Stimulated activated memory B cell treated with anti-CD40 and anti-IgM and Interleukin-4, amounts not matched to agents 10 μg/mL and 1 μg/mL and 100 μg/mL, for 72 hours (primary cell): ENCODE data around the gene FAM13A.

Experiments used
- ATAC-seq: fragments of 150-1000 bp; cut with Tn5 transposase; 2 replicates; pipeline ENCODE4 v1.10.0; 2021
- H3K27ac Mint-ChIP-seq: one replicate; pipeline ENCODE4 v1.8.0; 2022; ENCODE audit warnings: mild to moderate bottlenecking, mixed read lengths
- H3K27me3 Mint-ChIP-seq: one replicate; pipeline ENCODE4 v1.8.0; 2022; ENCODE audit warnings: mixed read lengths
- H3K36me3 Mint-ChIP-seq: one replicate; pipeline ENCODE4 v1.8.0; 2022; ENCODE audit warnings: mixed read lengths
- H3K4me1 Mint-ChIP-seq: one replicate; pipeline ENCODE4 v1.8.0; 2022; ENCODE audit warnings: mixed read lengths
- H3K4me3 Mint-ChIP-seq: one replicate; pipeline ENCODE4 v1.8.0; 2022; ENCODE audit warnings: mild to moderate bottlenecking, moderate library complexity, mixed read lengths
- H3K9me3 Mint-ChIP-seq: one replicate; pipeline ENCODE4 v1.8.0; 2022; ENCODE audit warnings: mixed read lengths

FAM13A gene

GRCh38 chr4:88846206-88846790, 210.7 kb downstream of the FAM13A start:
- no peak overlapping the region for H3K27ac Mint-ChIP-seq
- no peaks in the 10 kb centered on the region for H3K4me1 Mint-ChIP-seq
- ATAC-seq: no peak
- H3K9me3 Mint-ChIP-seq: no peaks in the 10 kb centered on the region
- H3K4me3 Mint-ChIP-seq: no peak overlapping the region
- H3K27me3 Mint-ChIP-seq: peaks cover 18% of the 10 kb centered on the region
- no peaks in the 10 kb centered on the region for H3K36me3 Mint-ChIP-seq

GRCh38 chr4:88843067-88843685, 213.8 kb downstream of the FAM13A start:
- H3K36me3 Mint-ChIP-seq: no peaks in the 10 kb centered on the region
- H3K9me3 Mint-ChIP-seq: no peaks in the 10 kb centered on the region
- peaks cover 20% of the 10 kb centered on the region for H3K27me3 Mint-ChIP-seq
- no peak overlapping the region for H3K4me3 Mint-ChIP-seq
- no peak for ATAC-seq
- no peak overlapping the region for H3K27ac Mint-ChIP-seq
- H3K4me1 Mint-ChIP-seq: no peaks in the 10 kb centered on the region

GRCh38 chr4:88841635-88842034, 215.3 kb downstream of the FAM13A start:
- ATAC-seq: no peak
- H3K4me3 Mint-ChIP-seq: no peak overlapping the region
- peaks cover 20% of the 10 kb centered on the region for H3K27me3 Mint-ChIP-seq
- no peaks in the 10 kb centered on the region for H3K36me3 Mint-ChIP-seq
- no peaks in the 10 kb centered on the region for H3K9me3 Mint-ChIP-seq
- no peaks in the 10 kb centered on the region for H3K4me1 Mint-ChIP-seq
- no peak overlapping the region for H3K27ac Mint-ChIP-seq

GRCh38 chr4:88836216-88836615, 220.8 kb downstream of the FAM13A start:
- no peak for ATAC-seq
- Mint-ChIP-seq H3K27ac (no peak overlapping the region), H3K4me1 (no peaks in the 10 kb centered on the region), H3K9me3 (no peaks in the 10 kb centered on the region), H3K4me3 (no peak overlapping the region), H3K36me3 (no peaks in the 10 kb centered on the region), H3K27me3 (peaks cover 11% of the 10 kb centered on the region)

- ATAC-seq: no peak
- Mint-ChIP-seq H3K4me1 (no peaks in the 10 kb centered on the region), H3K27ac (no peak overlapping the region), H3K9me3 (no peaks in the 10 kb centered on the region), H3K36me3 (no peaks in the 10 kb centered on the region), H3K4me3 (no peak overlapping the region), H3K27me3 (no peaks in the 10 kb centered on the region)
Measured at GRCh38 chr4:88831031-88831430, 226.0 kb downstream of the FAM13A start.

GRCh38 chr4:88830598-88830997, 226.4 kb downstream of the FAM13A start:
- Mint-ChIP-seq H3K4me3 (no peak overlapping the region), H3K36me3 (no peaks in the 10 kb centered on the region), H3K4me1 (no peaks in the 10 kb centered on the region), H3K27me3 (no peaks in the 10 kb centered on the region), H3K27ac (no peak overlapping the region), H3K9me3 (no peaks in the 10 kb centered on the region)
- no peak for ATAC-seq

GRCh38 chr4:88828842-88829571, 228.0 kb downstream of the FAM13A start:
- no peak overlapping the region for H3K4me3 Mint-ChIP-seq
- H3K27ac Mint-ChIP-seq: no peak overlapping the region
- H3K27me3 Mint-ChIP-seq: no peaks in the 10 kb centered on the region
- no peaks in the 10 kb centered on the region for H3K9me3 Mint-ChIP-seq
- no peak for ATAC-seq
- no peaks in the 10 kb centered on the region for H3K36me3 Mint-ChIP-seq
- no peaks in the 10 kb centered on the region for H3K4me1 Mint-ChIP-seq

GRCh38 chr4:88827442-88827841, 229.5 kb downstream of the FAM13A start:
- no peak overlapping the region for H3K4me3 Mint-ChIP-seq
- no peaks in the 10 kb centered on the region for H3K9me3 Mint-ChIP-seq
- no peaks in the 10 kb centered on the region for H3K36me3 Mint-ChIP-seq
- ATAC-seq: no peak
- H3K27ac Mint-ChIP-seq: no peak overlapping the region
- H3K27me3 Mint-ChIP-seq: no peaks in the 10 kb centered on the region
- peaks cover 11% of the 10 kb centered on the region for H3K4me1 Mint-ChIP-seq

GRCh38 chr4:88826771-88827170, 230.2 kb downstream of the FAM13A start:
- peaks cover 11% of the 10 kb centered on the region for H3K4me1 Mint-ChIP-seq

GRCh38 chr4:88825931-88826330, 231.1 kb downstream of the FAM13A start:
- no peak for ATAC-seq
- no peaks in the 10 kb centered on the region for H3K36me3 Mint-ChIP-seq
- H3K9me3 Mint-ChIP-seq: no peaks in the 10 kb centered on the region
- no peaks in the 10 kb centered on the region for H3K27me3 Mint-ChIP-seq
- no peak overlapping the region for H3K27ac Mint-ChIP-seq
- no peak overlapping the region for H3K4me3 Mint-ChIP-seq
- peaks cover 11% of the 10 kb centered on the region for H3K4me1 Mint-ChIP-seq

More at GRCh38 chr4:88826771-88827170, 230.2 kb downstream of the FAM13A start:
- no peak overlapping the region for H3K27ac Mint-ChIP-seq
- H3K36me3 Mint-ChIP-seq: no peaks in the 10 kb centered on the region
- no peak overlapping the region for H3K4me3 Mint-ChIP-seq
- no peaks in the 10 kb centered on the region for H3K9me3 Mint-ChIP-seq
- H3K27me3 Mint-ChIP-seq: no peaks in the 10 kb centered on the region
- ATAC-seq: no peak

- Mint-ChIP-seq H3K4me1 (peaks cover 11% of the 10 kb centered on the region), H3K27ac (peak overlapping the region; percentile 44), H3K4me3 (peak overlapping the region; percentile 81), H3K27me3 (no peaks in the 10 kb centered on the region), H3K36me3 (no peaks in the 10 kb centered on the region), H3K9me3 (no peaks in the 10 kb centered on the region)
- peak; percentile 83 for ATAC-seq
Measured at GRCh38 chr4:88823058-88823919, 233.7 kb downstream of the FAM13A start.

GRCh38 chr4:88822034-88822789, 234.8 kb downstream of the FAM13A start:
- Mint-ChIP-seq H3K27me3 (no peaks in the 10 kb centered on the region), H3K27ac (no peak overlapping the region), H3K4me1 (peaks cover 11% of the 10 kb centered on the region), H3K36me3 (no peaks in the 10 kb centered on the region), H3K9me3 (no peaks in the 10 kb centered on the region), H3K4me3 (no peak overlapping the region)
- ATAC-seq: no peak

GRCh38 chr4:88821522-88821921, 235.5 kb downstream of the FAM13A start:
- peaks cover 11% of the 10 kb centered on the region for H3K4me1 Mint-ChIP-seq
- no peak overlapping the region for H3K4me3 Mint-ChIP-seq
- H3K27me3 Mint-ChIP-seq: no peaks in the 10 kb centered on the region
- no peak for ATAC-seq
- H3K36me3 Mint-ChIP-seq: no peaks in the 10 kb centered on the region
- H3K27ac Mint-ChIP-seq: no peak overlapping the region
- no peaks in the 10 kb centered on the region for H3K9me3 Mint-ChIP-seq

GRCh38 chr4:88820698-88821415, 236.1 kb downstream of the FAM13A start:
- no peak overlapping the region for H3K4me3 Mint-ChIP-seq

More at GRCh38 chr4:88820698-88821415, 236.1 kb downstream of the FAM13A start:
- H3K9me3 Mint-ChIP-seq: no peaks in the 10 kb centered on the region
- peaks cover 11% of the 10 kb centered on the region for H3K4me1 Mint-ChIP-seq
- H3K27me3 Mint-ChIP-seq: no peaks in the 10 kb centered on the region
- H3K36me3 Mint-ChIP-seq: no peaks in the 10 kb centered on the region
- ATAC-seq: no peak
- no peak overlapping the region for H3K27ac Mint-ChIP-seq
